ENCODE results near the gene SENP1.
"Not testable (repeated sequence)": the region's sequence is repeated elsewhere in the genome, so short reads cannot be mapped to it uniquely, and the experiment has no call there.

Gene SENP1

GRCh38 chr12:48105867-48106680, at the start of gene SENP1:
Gene SENP1, minus strand, starts transcription at chr12:48106079. Its CDS starts 4,607 bp downstream, at chr12:48101472.
- peak; percentile 94 for DNase-seq

GRCh38 chr12:48151103-48151771, 45.4 kb upstream of the SENP1 start:
- DNase-seq, result peak; percentile 25

GRCh38 chr12:48145981-48146380, 40.1 kb upstream of the SENP1 start:
- no peak for DNase-seq

- no peak for DNase-seq
Measured at GRCh38 chr12:48143898-48144297, 38.0 kb upstream of the SENP1 start.

- no peak for DNase-seq
Measured at GRCh38 chr12:48142818-48143674, 37.2 kb upstream of the SENP1 start.

GRCh38 chr12:48135027-48135426, 29.1 kb upstream of the SENP1 start:
- no peak for DNase-seq

- DNase-seq, result no peak
Measured at GRCh38 chr12:48132826-48133225, 26.9 kb upstream of the SENP1 start.

GRCh38 chr12:48131517-48131916, 25.6 kb upstream of the SENP1 start:
- DNase-seq, result no peak

- DNase-seq, result no peak
Measured at GRCh38 chr12:48129376-48129775, 23.5 kb upstream of the SENP1 start.

GRCh38 chr12:48128800-48129199, 22.9 kb upstream of the SENP1 start:
- DNase-seq, result no peak

- no peak for DNase-seq
Measured at GRCh38 chr12:48126953-48127630, 21.2 kb upstream of the SENP1 start.

GRCh38 chr12:48125985-48126384, 20.1 kb upstream of the SENP1 start:
- DNase-seq, result no peak

GRCh38 chr12:48125542-48125941, 19.7 kb upstream of the SENP1 start:
- not testable (repeated sequence) for DNase-seq

- DNase-seq, result no peak
Measured at GRCh38 chr12:48123169-48123568, 17.3 kb upstream of the SENP1 start.

GRCh38 chr12:48122065-48122834, 16.4 kb upstream of the SENP1 start:
- DNase-seq, result no peak

- no peak for DNase-seq
Measured at GRCh38 chr12:48121522-48121921, 15.6 kb upstream of the SENP1 start.

- DNase-seq, result no peak
Measured at GRCh38 chr12:48119834-48120195, 13.9 kb upstream of the SENP1 start.

- peak; percentile 92 for DNase-seq
Measured at GRCh38 chr12:48119078-48119833, 13.4 kb upstream of the SENP1 start, which contains the start of gene PFKM. Gene PFKM, plus strand, starts transcription at chr12:48119364. Its CDS starts 3,411 bp downstream, at chr12:48122775.

GRCh38 chr12:48118284-48118871, 12.5 kb upstream of the SENP1 start:
- no peak for DNase-seq

GRCh38 chr12:48115957-48116356, 10.1 kb upstream of the SENP1 start:
- no peak for DNase-seq

- DNase-seq, result not testable (repeated sequence)
Measured at GRCh38 chr12:48111312-48111693, 5.4 kb upstream of the SENP1 start.
